Right ventricle myocardium superior (tissue), 1 donor: Measurements from ENCODE around the gene SH3BGRL. TPM values are rescaled to one million over a fixed set of nuclear protein-coding genes. Genes with fewer than 3 reads are reported as not detected.
"Not testable (repeated sequence)": the region's sequence is repeated elsewhere in the genome, so short reads cannot be mapped to it uniquely, and the experiment has no call there.

ENCODE experiments used
- ATAC-seq: fragments of 200-7000 bp; cut with Tn5 transposase; one replicate; pipeline ENCODE4 v1.9.1; 2020; ENCODE audit warnings: mild to moderate bottlenecking; ENCODE audit not compliant: poor library complexity
- DNase-seq: peaks from one replicate; pipeline ENCODE4 v3.0.0-alpha.2; 2020
- intact Hi-C: fragments of 100-400 bp; cut with DNase I; formaldehyde crosslinking; loops from one replicate; pipeline ENCODE4 v1.11.2; 2022
- total RNA-seq: library from RNA; stranded (reverse); fragmentation: NEBNext Ultra II Directional; extraction: Animal tissue kit (Norgen Biotek cat#: 25700); gene quantifications from one replicate; pipeline ENCODE4 v1.2.1, GENCODE V29; 2021
- donor health status: DM: no; HTN: yes; CAD: no; lungs with severe emphysema.

SH3BGRL gene
- total RNA-seq, 1 donor from 2014 or later: 30.6 TPM

- intact Hi-C loops: no loop called here
- DNase-seq (no peak), ATAC-seq (no peak)
These were observed 54.0 kb downstream of the SH3BGRL start for GRCh38 chrX:81255876-81256275.

- DNase-seq (no peak), ATAC-seq (no peak)
- intact Hi-C loops: no loop called here
These were observed 55.9 kb downstream of the SH3BGRL start for GRCh38 chrX:81257817-81258216.

- ATAC-seq: no peak
- DNase-seq: no peak
- intact Hi-C loops: no loop called here
These were observed 57.3 kb downstream of the SH3BGRL start for GRCh38 chrX:81259020-81259713.

- ATAC-seq (no peak), DNase-seq (no peak)
- intact Hi-C loops: no loop called here
These were observed 58.0 kb downstream of the SH3BGRL start for GRCh38 chrX:81259714-81260395.

- no peak for ATAC-seq
- intact Hi-C loops: no loop called here
- no peak for DNase-seq
These were observed 59.7 kb downstream of the SH3BGRL start for GRCh38 chrX:81261576-81261975.

- DNase-seq (no peak), ATAC-seq (no peak)
- intact Hi-C loops: no loop called here
These were observed 61.2 kb downstream of the SH3BGRL start for GRCh38 chrX:81263059-81263458.

- DNase-seq: no peak
- intact Hi-C loops: no loop called here
- ATAC-seq: no peak
These were observed 76.7 kb downstream of the SH3BGRL start for GRCh38 chrX:81278616-81279015.

- intact Hi-C loops: no loop called here
- DNase-seq: no peak
- ATAC-seq: no peak
These were observed 78.2 kb downstream of the SH3BGRL start for GRCh38 chrX:81280148-81280547.

- intact Hi-C loops: no loop called here
- DNase-seq (no peak), ATAC-seq (no peak)
These were observed 84.2 kb downstream of the SH3BGRL start for GRCh38 chrX:81286075-81286474.

GRCh38 chrX:81286608-81287007 is 84.7 kb downstream of the SH3BGRL start:
- no peak for ATAC-seq
- intact Hi-C loops: no loop called here
- no peak for DNase-seq

- DNase-seq (no peak), ATAC-seq (no peak)
- intact Hi-C loops: no loop called here
These were observed 90.1 kb downstream of the SH3BGRL start for GRCh38 chrX:81291996-81292395.

- ATAC-seq: no peak
- DNase-seq: no peak
- intact Hi-C loops: no loop called here
These were observed 92.2 kb downstream of the SH3BGRL start for GRCh38 chrX:81294101-81294500.

GRCh38 chrX:81301877-81302276 is 100.0 kb downstream of the SH3BGRL start:
- intact Hi-C loops: no loop called here
- ATAC-seq: no peak
- DNase-seq: no peak

GRCh38 chrX:81304563-81304962 is 102.7 kb downstream of the SH3BGRL start:
- intact Hi-C loops: no loop called here
- DNase-seq: no peak
- no peak for ATAC-seq

- intact Hi-C loops: no loop called here
- no peak for DNase-seq
- no peak for ATAC-seq
These were observed 103.3 kb downstream of the SH3BGRL start for GRCh38 chrX:81305240-81305639.

GRCh38 chrX:81308086-81308829 is 106.4 kb downstream of the SH3BGRL start:
- intact Hi-C loops: no loop called here
- ATAC-seq: no peak

GRCh38 chrX:81316163-81316562 is 114.3 kb downstream of the SH3BGRL start:
- intact Hi-C loops: no loop called here
- DNase-seq: no peak
- ATAC-seq: no peak

More at GRCh38 chrX:81308086-81308829, 106.4 kb downstream of the SH3BGRL start:
- no peak for DNase-seq

- DNase-seq, ATAC-seq, intact Hi-C loops: not testable (repeated sequence)
These were observed 129.8 kb downstream of the SH3BGRL start for GRCh38 chrX:81331653-81332052.

- no peak for ATAC-seq
- DNase-seq: no peak
- intact Hi-C loops: no loop called here
These were observed 134.7 kb downstream of the SH3BGRL start for GRCh38 chrX:81336455-81337152.
